GM19043 (cell line): ENCODE results near the gene PIM3.
A peak's percentile ranks its signal among the peaks of the same experiment; 100 is the strongest.

Experiments used
- ATAC-seq: cut with Tn5 transposase; IDR thresholded peaks from one replicate; pipeline ENCODE4 v1.9.1; 2021; ENCODE audit warnings: low read depth; ENCODE audit not compliant: unreplicated experiment

PIM3 gene

GRCh38 chr22:49966041-49966773, 5.6 kb downstream of the PIM3 start:
- no peak for ATAC-seq

- ATAC-seq: no peak
These were observed 6.5 kb downstream of the PIM3 start for GRCh38 chr22:49966774-49967705.

- no peak for ATAC-seq
These were observed 7.2 kb downstream of the PIM3 start for GRCh38 chr22:49967706-49968208.

- ATAC-seq: no peak
These were observed 7.8 kb downstream of the PIM3 start for GRCh38 chr22:49968313-49968830.

- no peak for ATAC-seq
These were observed 8.5 kb downstream of the PIM3 start for GRCh38 chr22:49968831-49969661.

GRCh38 chr22:49969751-49970527, 9.4 kb downstream of the PIM3 start:
- ATAC-seq: no peak

GRCh38 chr22:49970528-49971231, 10.1 kb downstream of the PIM3 start:
- peak; percentile 60 for ATAC-seq

GRCh38 chr22:49971232-49972162, 10.9 kb downstream of the PIM3 start:
- ATAC-seq: no peak

GRCh38 chr22:49972163-49973017, 11.8 kb downstream of the PIM3 start:
- ATAC-seq: no peak

GRCh38 chr22:49973018-49973961, 12.7 kb downstream of the PIM3 start:
- no peak for ATAC-seq

- no peak for ATAC-seq
These were observed 15.2 kb downstream of the PIM3 start for GRCh38 chr22:49975543-49976389.

- no peak for ATAC-seq
These were observed 16.0 kb downstream of the PIM3 start for GRCh38 chr22:49976439-49977175.

GRCh38 chr22:49977578-49977977, 17.0 kb downstream of the PIM3 start:
- no peak for ATAC-seq

GRCh38 chr22:49979587-49980264, 19.2 kb downstream of the PIM3 start:
- no peak for ATAC-seq
